ENCODE results near the gene WNK2.

DNA sequence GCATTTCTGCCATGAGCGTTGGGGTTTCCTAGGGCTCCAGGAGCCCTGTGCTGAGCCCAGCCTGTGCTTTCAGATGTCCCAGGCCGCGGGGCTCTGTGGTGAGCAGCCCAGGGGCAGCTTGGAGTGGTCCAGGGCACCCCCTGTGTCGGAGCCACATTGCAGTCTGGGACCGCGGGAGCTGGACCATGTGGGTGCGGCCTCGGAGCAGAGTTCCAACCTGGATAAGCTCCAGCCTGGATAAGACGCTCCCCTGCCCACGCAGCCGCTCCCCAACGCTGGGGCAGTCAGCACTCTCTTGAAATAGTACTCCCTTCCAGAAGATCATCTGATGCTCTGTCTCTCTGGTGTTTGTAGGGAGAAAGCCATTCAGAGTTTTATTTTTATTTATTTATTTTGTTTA, 111.1 kb downstream of the WNK2 start:
- TF ChIP-seq CTCF (IDR thresholded peaks at IDR 0.05; ENCODE audit: insufficient read depth, low read depth, low read length), result no peak
- no peak for TF ChIP-seq EZH2 (IDR thresholded peaks at IDR 0.05; ENCODE audit: insufficient read depth, low read length)
